GM12878 (cell line): Measurements from ENCODE around the gene H2BK1. TPM values are rescaled to one million over a fixed set of nuclear protein-coding genes. Genes with fewer than 3 reads are reported as not detected.

ENCODE experiments used
- CREM ChIP-seq: IDR thresholded peaks from 2 replicates; pipeline ENCODE4 v1.6.1; 2014; ENCODE audit warnings: antibody characterized with exemption, low read depth
- ESRRA ChIP-seq: IDR thresholded peaks from 2 replicates; pipeline ENCODE4 v1.6.1; 2012; ENCODE audit warnings: mild to moderate bottlenecking, low read length, improper control_type of control experiment
- IKZF2 ChIP-seq, 2 experiments: fragments of 450-650 bp; IDR thresholded peaks; 2 replicates each; pipeline ENCODE4 v1.6.1; 2017; ENCODE audit warnings: mild to moderate bottlenecking in 2 of 2, moderate library complexity in 2 of 2
- MTA2 ChIP-seq: fragments of 450-650 bp; IDR thresholded peaks from 2 replicates; pipeline ENCODE4 v1.6.1; 2016; ENCODE audit warnings: low read depth, mild to moderate bottlenecking, moderate library complexity
- MTA3 ChIP-seq: IDR thresholded peaks from 2 replicates; pipeline ENCODE4 v1.6.1; 2012; ENCODE audit warnings: low read length, inconsistent platforms, borderline replicate concordance
- RUNX3 ChIP-seq: IDR thresholded peaks from 2 replicates; pipeline ENCODE4 v1.6.1; 2012; ENCODE audit warnings: low read length, inconsistent platforms
- SMAD1 ChIP-seq: fragments of 450-650 bp; IDR thresholded peaks from 2 replicates; pipeline ENCODE4 v1.6.1; 2018; ENCODE audit warnings: mild to moderate bottlenecking, low read depth; ENCODE audit not compliant: partially characterized antibody
- SUZ12 ChIP-seq: fragments of 200-600 bp; sonication (generic); IDR thresholded peaks from one replicate; pipeline ENCODE4 v1.6.1; 2018; ENCODE audit warnings: antibody characterized with exemption, mild to moderate bottlenecking; ENCODE audit not compliant: unreplicated experiment
- ZBTB4 ChIP-seq: fragments of 450-650 bp; formaldehyde crosslinking; IDR thresholded peaks from 2 replicates; pipeline ENCODE4 v1.4.0; 2022; ENCODE audit warnings: mild to moderate bottlenecking, moderate library complexity
- polyA plus RNA-seq, 11 experiments: library from polyadenylated mRNA; depleted of rRNA in 4 of 11; unstranded in 6 of 11; stranded (reverse) in 5 of 11; fragments of >200 nt; fragmentation: Nextera tagmentation in 4 of 11; fragmentation: Illumina TruSeq in 1 of 11; extraction: Ambion mirVana in 4 of 11; extraction: Trizol in 1 of 11; gene quantifications; 1 replicate in 1 of 11; 2 replicates in 10 of 11; pipeline versions ENCODE4 v1.2.1 to v1.2.3, GENCODE V29; 2011 to 2016; ENCODE audit warnings: inconsistent platforms in 2 of 11, missing spikeins in 2 of 11, low read depth in 1 of 11
- total RNA-seq, 4 experiments: library from RNA; depleted of rRNA in 3 of 4; stranded (reverse); fragments of >200 nt in 3 of 4; fragmentation: Illumina TruSeq in 1 of 4; extraction: Trizol in 1 of 4; gene quantifications; 2 replicates each; pipeline versions ENCODE4 v1.2.1 to v1.2.3, GENCODE V29; 2013 to 2021
- TF ChIP-seq, protein P1 (sequence below): IDR thresholded peaks from 2 replicates; pipeline ENCODE4 v1.6.1; 2012; ENCODE audit warnings: low read depth, low read length, improper control_type of control experiment
- TF ChIP-seq, protein P2 (sequence below): IDR thresholded peaks from 2 replicates; pipeline ENCODE4 v1.6.1; 2011; ENCODE audit warnings: borderline replicate concordance, low read depth, mild to moderate bottlenecking, moderate library complexity, mixed read lengths, low read length; ENCODE audit not compliant: insufficient read depth; ENCODE audit errors: extremely low read length

Gene H2BK1
- total and polyA plus RNA-seq, 10 of the 15 experiments (the other 5 are each of a cell fraction or from before 2014, with no cell fraction given) = 0.54 TPM; not detected in 9

GRCh38 chr7:151172273-151173141 lies 37.8 kb downstream of the H2BK1 start (continued):
- TF ChIP-seq ZBTB4 (CRISPR knock-in tag) (no peak), IKZF2 (IDR thresholded peaks at IDR 0.05) (no peak), ESRRA (no peak), MTA2 (no peak), SUZ12 (no peak), MTA3 (no peak), CREM (peak; percentile 77), SMAD1 (no peak), RUNX3 (peak; percentile 80)
- TF ChIP-seq, protein P1, sequence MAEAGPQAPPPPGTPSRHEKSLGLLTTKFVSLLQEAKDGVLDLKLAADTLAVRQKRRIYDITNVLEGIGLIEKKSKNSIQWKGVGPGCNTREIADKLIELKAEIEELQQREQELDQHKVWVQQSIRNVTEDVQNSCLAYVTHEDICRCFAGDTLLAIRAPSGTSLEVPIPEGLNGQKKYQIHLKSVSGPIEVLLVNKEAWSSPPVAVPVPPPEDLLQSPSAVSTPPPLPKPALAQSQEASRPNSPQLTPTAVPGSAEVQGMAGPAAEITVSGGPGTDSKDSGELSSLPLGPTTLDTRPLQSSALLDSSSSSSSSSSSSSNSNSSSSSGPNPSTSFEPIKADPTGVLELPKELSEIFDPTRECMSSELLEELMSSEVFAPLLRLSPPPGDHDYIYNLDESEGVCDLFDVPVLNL = no peak
- TF ChIP-seq, protein P2, sequence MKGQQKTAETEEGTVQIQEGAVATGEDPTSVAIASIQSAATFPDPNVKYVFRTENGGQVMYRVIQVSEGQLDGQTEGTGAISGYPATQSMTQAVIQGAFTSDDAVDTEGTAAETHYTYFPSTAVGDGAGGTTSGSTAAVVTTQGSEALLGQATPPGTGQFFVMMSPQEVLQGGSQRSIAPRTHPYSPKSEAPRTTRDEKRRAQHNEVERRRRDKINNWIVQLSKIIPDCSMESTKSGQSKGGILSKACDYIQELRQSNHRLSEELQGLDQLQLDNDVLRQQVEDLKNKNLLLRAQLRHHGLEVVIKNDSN = no peak
- TF ChIP-seq, all 136 proteins: peak for 29
